CD4-positive, alpha-beta T cell treated with Interleukin-4 for 4 hours (primary cell): ENCODE data around the gene NMU.
"Not testable (repeated sequence)": the region's sequence is repeated elsewhere in the genome, so short reads cannot be mapped to it uniquely, and the experiment has no call there.

Experiments
- DNase-seq: peaks from one replicate; pipeline ENCODE4 v3.0.0-alpha.2; 2020

Gene NMU

GRCh38 chr4:55553441-55554201 is 82.5 kb downstream of the NMU start:
- peak; percentile 38 for DNase-seq

- not testable (repeated sequence) for DNase-seq
Measured at GRCh38 chr4:55551964-55552363, 84.1 kb downstream of the NMU start.

GRCh38 chr4:55549888-55550287 is 86.2 kb downstream of the NMU start:
- peak; percentile 39 for DNase-seq

- no peak for DNase-seq
Measured at GRCh38 chr4:55547918-55548317, 88.2 kb downstream of the NMU start.

GRCh38 chr4:55547466-55547770 is 88.7 kb downstream of the NMU start:
- no peak for DNase-seq

- peak; percentile 86 for DNase-seq
Measured at GRCh38 chr4:55546756-55547465, 89.2 kb downstream of the NMU start, which contains the start of gene CLOCK. CLOCK (minus strand) TSS chr4:55546909; CDS start chr4:55482785, 64,124 bp downstream.

- no peak for DNase-seq
Measured at GRCh38 chr4:55546506-55546755, 89.7 kb downstream of the NMU start.

- DNase-seq: peak; percentile 59
Measured at GRCh38 chr4:55545641-55546505, 90.2 kb downstream of the NMU start.
